WTC11 (cell line): ENCODE results near the gene ANTXRL. TPM values are rescaled to one million over a fixed set of nuclear protein-coding genes. Genes with fewer than 3 reads are reported as not detected.

ENCODE experiments used
- ATAC-seq: fragments of 200-7000 bp; cut with Tn5 transposase; 2 replicates; pipeline ENCODE4 v1.10.0; 2021; ENCODE audit warnings: mild to moderate bottlenecking, moderate library complexity
- CTCF ChIA-PET: fragments of 300-600 bp; sonication (Branson Sonifier 250); formaldehyde crosslinking; loops from one replicate; lab custom pipeline; 2021; ENCODE audit warnings: antibody characterized with exemption; lab: Charles Lee
- POLR2A ChIA-PET: fragments of 350-600 bp; sonication (Branson Sonifier 250); formaldehyde crosslinking; loops from one replicate; lab custom pipeline; 2021; ENCODE audit warnings: antibody characterized with exemption; lab: Charles Lee
- DNase-seq: peaks from one replicate; pipeline ENCODE4 v3.0.0; 2021; ENCODE audit warnings: low spot score
- H3K27ac Mint-ChIP-seq: 2 replicates; pipeline ENCODE4 v1.8.0; 2021; ENCODE audit warnings: mixed read lengths
- H3K27me3 Mint-ChIP-seq: 2 replicates; pipeline ENCODE4 v1.8.0; 2021; ENCODE audit warnings: low read depth, mild to moderate bottlenecking, moderate library complexity, mixed read lengths
- H3K36me3 Mint-ChIP-seq: 2 replicates; pipeline ENCODE4 v1.8.0; 2021; ENCODE audit warnings: mixed read lengths
- H3K4me1 Mint-ChIP-seq: 2 replicates; pipeline ENCODE4 v1.8.0; 2022; ENCODE audit warnings: mixed read lengths
- H3K4me3 Mint-ChIP-seq: 2 replicates; pipeline ENCODE4 v1.8.0; 2021; ENCODE audit warnings: mild to moderate bottlenecking, moderate library complexity, mixed read lengths
- H3K9me3 Mint-ChIP-seq: 2 replicates; pipeline ENCODE4 v1.8.0; 2021; ENCODE audit warnings: mixed read lengths
- CBFB ChIP-seq: sonication (generic); formaldehyde crosslinking; IDR thresholded peaks from 2 replicates; pipeline ENCODE4 v1.8.1; 2022; ENCODE audit warnings: mild to moderate bottlenecking, low read depth, missing genetic modification reagents
- JAZF1 ChIP-seq: fragments of 250-450 bp; sonication (Bioruptor Pico); IDR thresholded peaks from 2 replicates; pipeline ENCODE4 v1.9.0; 2021; ENCODE audit warnings: moderate library complexity, mild to moderate bottlenecking, inconsistent platforms
- JUN ChIP-seq: sonication (generic); formaldehyde crosslinking; IDR thresholded peaks from 2 replicates; pipeline ENCODE4 v1.8.0; 2023; ENCODE audit warnings: mild to moderate bottlenecking, missing genetic modification reagents
- KAT7 ChIP-seq: sonication (generic); formaldehyde crosslinking; IDR thresholded peaks from 2 replicates; pipeline ENCODE4 v1.8.1; 2023; ENCODE audit warnings: missing genetic modification reagents, mild to moderate bottlenecking, borderline replicate concordance
- NFE2L1 ChIP-seq: sonication (generic); formaldehyde crosslinking; IDR thresholded peaks from 2 replicates; pipeline ENCODE4 v1.8.1; 2023; ENCODE audit warnings: missing genetic modification reagents
- NR1H2 ChIP-seq: sonication (generic); formaldehyde crosslinking; IDR thresholded peaks from 2 replicates; pipeline ENCODE4 v1.9.0; 2021; ENCODE audit warnings: mild to moderate bottlenecking, moderate library complexity, missing genetic modification reagents
- TCF7 ChIP-seq: sonication (generic); formaldehyde crosslinking; IDR thresholded peaks from 2 replicates; pipeline ENCODE4 v1.8.0; 2022; ENCODE audit warnings: mild to moderate bottlenecking, low read depth, missing genetic modification reagents, moderate library complexity
- TP53 ChIP-seq: sonication (generic); formaldehyde crosslinking; IDR thresholded peaks from 2 replicates; pipeline ENCODE4 v1.8.1; 2023; ENCODE audit warnings: mild to moderate bottlenecking, missing genetic modification reagents
- ZBTB21 ChIP-seq: sonication (generic); formaldehyde crosslinking; IDR thresholded peaks from 2 replicates; pipeline ENCODE4 v1.8.1; 2023; ENCODE audit warnings: mild to moderate bottlenecking, missing genetic modification reagents, borderline replicate concordance
- ZNF219 ChIP-seq: sonication (generic); formaldehyde crosslinking; IDR thresholded peaks from 2 replicates; pipeline ENCODE4 v1.8.0; 2023; ENCODE audit warnings: missing genetic modification reagents, mild to moderate bottlenecking, borderline replicate concordance
- ZNF232 ChIP-seq: sonication (generic); formaldehyde crosslinking; IDR thresholded peaks from 2 replicates; pipeline ENCODE4 v1.8.0; 2022; ENCODE audit warnings: mild to moderate bottlenecking, missing genetic modification reagents
- ZNF416 ChIP-seq: fragments of 250-450 bp; sonication (Bioruptor Pico); IDR thresholded peaks from 2 replicates; pipeline ENCODE4 v1.9.0; 2021; ENCODE audit warnings: mild to moderate bottlenecking, inconsistent platforms
- total RNA-seq: library from RNA; stranded (reverse); gene quantifications from 3 replicates; pipeline ENCODE4 v1.2.3, GENCODE V29; 2021
- TF ChIP-seq, protein P1 (sequence below): sonication (generic); formaldehyde crosslinking; IDR thresholded peaks from 2 replicates; pipeline ENCODE4 v1.8.1; 2022; ENCODE audit warnings: mild to moderate bottlenecking, missing genetic modification reagents, moderate library complexity, borderline replicate concordance
- TF ChIP-seq, protein P2 (sequence below): fragments of 250-450 bp; sonication (Bioruptor Pico); IDR thresholded peaks from 2 replicates; pipeline ENCODE4 v1.9.0; 2021; ENCODE audit warnings: moderate library complexity, mild to moderate bottlenecking, inconsistent platforms, borderline replicate concordance
- TF ChIP-seq, protein P3 (sequence below): sonication (generic); formaldehyde crosslinking; IDR thresholded peaks from 2 replicates; pipeline ENCODE4 v1.8.0; 2023; ENCODE audit warnings: missing genetic modification reagents, mild to moderate bottlenecking, borderline replicate concordance
- TF ChIP-seq, protein P4 (sequence below): sonication (generic); formaldehyde crosslinking; IDR thresholded peaks from 2 replicates; pipeline ENCODE4 v1.8.0; 2022; ENCODE audit warnings: mild to moderate bottlenecking, missing genetic modification reagents
- TF ChIP-seq, protein P5 (sequence below): sonication (generic); formaldehyde crosslinking; conservative IDR thresholded peaks from 2 replicates; pipeline ENCODE4 v1.8.1; 2023; ENCODE audit warnings: mild to moderate bottlenecking, low read depth, missing genetic modification reagents, moderate library complexity
- TF ChIP-seq, protein P6 (sequence below): sonication (generic); formaldehyde crosslinking; IDR thresholded peaks from 2 replicates; pipeline ENCODE4 v1.8.0; 2022; ENCODE audit warnings: missing genetic modification reagents

ANTXRL gene
- total RNA-seq, 1 experiment from 2014 or later = not detected

DNA sequence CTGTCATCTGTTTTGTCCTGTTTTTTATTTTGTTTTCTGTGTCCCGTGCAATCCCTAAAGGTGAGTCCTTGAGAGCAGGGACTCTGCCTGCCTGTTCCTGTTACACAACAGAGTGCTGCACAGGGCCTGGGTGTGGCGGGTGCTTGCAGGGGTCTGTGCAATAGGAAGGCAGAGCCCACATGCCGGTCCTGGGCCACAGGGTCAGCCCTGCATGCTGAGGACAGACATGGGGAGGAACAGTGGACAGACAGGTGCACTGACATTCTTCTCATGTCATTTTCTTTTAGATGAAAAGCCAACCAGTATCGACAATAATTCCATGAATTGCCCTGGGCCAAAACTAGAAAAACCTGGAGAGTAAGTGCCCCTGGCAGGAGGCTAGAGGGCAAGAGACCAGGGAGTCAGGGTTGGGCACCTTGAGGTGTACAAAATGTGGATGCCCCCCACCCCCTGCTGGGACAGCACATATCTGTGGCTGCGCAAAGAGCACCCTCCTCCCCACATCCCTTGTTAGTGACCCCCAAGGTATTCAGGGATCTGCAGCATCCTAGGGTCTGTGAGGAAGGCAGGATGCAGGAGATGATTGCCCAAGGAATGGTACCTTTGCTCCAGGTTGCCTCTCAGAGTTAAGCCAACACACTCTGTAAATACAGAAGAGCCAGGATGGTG is 19.9 kb downstream of the ANTXRL start:
- no peak for ATAC-seq
- no peak for DNase-seq
- H3K27ac Mint-ChIP-seq = no peak overlapping the region
- no peak overlapping the region for H3K4me3 Mint-ChIP-seq
- ChIA-PET CTCF (no interaction called here), POLR2A (no interaction called here)
- H3K36me3 Mint-ChIP-seq = no peaks in the 10 kb centered on the region
- H3K4me1 Mint-ChIP-seq = no peaks in the 10 kb centered on the region
- H3K9me3 Mint-ChIP-seq = no peaks in the 10 kb centered on the region
- no peak for TF ChIP-seq JAZF1 (CRISPR knock-in tag)
- TF ChIP-seq, protein P1, sequence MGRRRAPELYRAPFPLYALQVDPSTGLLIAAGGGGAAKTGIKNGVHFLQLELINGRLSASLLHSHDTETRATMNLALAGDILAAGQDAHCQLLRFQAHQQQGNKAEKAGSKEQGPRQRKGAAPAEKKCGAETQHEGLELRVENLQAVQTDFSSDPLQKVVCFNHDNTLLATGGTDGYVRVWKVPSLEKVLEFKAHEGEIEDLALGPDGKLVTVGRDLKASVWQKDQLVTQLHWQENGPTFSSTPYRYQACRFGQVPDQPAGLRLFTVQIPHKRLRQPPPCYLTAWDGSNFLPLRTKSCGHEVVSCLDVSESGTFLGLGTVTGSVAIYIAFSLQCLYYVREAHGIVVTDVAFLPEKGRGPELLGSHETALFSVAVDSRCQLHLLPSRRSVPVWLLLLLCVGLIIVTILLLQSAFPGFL (CRISPR knock-in tag) = no peak
- no peaks in the 10 kb centered on the region for H3K27me3 Mint-ChIP-seq

DNA sequence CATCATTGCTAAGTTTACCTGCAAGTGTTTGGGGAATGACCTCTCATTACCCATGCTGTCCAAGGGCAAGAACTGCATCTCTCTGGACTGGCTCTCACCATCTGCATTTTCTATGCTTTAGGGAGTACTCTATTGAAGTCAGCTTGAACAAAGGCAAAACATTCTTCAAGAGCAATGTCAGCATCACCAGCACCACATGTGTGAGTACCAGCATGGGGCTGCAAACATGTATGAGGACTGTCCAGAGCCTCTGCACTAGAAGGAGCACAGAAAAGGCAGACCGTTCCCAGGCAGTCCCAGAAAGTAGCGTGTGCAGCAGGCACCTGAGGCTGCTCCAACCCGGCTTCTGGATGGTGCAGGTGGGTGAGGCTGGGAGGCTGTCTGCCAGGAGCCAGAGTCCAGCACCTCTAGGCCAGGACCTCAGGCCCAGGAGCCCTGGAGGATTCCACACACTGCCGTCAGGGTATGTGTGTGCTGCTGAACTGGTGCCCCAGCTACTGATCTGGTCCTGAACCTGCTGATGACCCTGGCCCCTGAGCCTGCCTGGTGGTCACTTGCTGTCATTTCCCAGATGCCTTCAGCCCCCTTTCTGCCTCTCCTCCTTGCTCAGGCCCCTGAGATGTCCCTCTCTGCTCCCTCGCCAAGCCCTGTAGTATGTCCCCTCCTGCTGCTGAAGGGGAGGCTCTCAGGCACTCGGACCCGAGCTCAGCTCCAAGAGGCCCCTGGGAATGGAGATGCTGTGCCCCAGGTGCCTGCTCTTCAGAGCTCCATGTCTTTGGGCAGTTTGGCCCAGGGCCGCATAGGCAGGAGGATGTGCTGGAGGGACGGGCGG is 20.7 kb downstream of the ANTXRL start:
- H3K27me3 Mint-ChIP-seq = no peaks in the 10 kb centered on the region
- no peak for DNase-seq
- no peaks in the 10 kb centered on the region for H3K9me3 Mint-ChIP-seq
- ChIA-PET CTCF (no interaction called here), POLR2A (no interaction called here)
- H3K4me3 Mint-ChIP-seq = no peak overlapping the region
- H3K36me3 Mint-ChIP-seq = no peaks in the 10 kb centered on the region
- no peaks in the 10 kb centered on the region for H3K4me1 Mint-ChIP-seq
- H3K27ac Mint-ChIP-seq = no peak overlapping the region
- no peak for ATAC-seq
- TF ChIP-seq, protein P2, sequence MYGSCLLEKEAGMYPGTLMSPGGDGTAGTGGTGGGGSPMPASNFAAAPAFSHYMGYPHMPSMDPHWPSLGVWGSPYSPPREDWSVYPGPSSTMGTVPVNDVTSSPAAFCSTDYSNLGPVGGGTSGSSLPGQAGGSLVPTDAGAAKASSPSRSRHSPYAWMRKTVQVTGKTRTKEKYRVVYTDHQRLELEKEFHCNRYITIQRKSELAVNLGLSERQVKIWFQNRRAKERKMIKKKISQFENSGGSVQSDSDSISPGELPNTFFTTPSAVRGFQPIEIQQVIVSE (CRISPR knock-in tag) = no peak
- TF ChIP-seq, protein P3, sequence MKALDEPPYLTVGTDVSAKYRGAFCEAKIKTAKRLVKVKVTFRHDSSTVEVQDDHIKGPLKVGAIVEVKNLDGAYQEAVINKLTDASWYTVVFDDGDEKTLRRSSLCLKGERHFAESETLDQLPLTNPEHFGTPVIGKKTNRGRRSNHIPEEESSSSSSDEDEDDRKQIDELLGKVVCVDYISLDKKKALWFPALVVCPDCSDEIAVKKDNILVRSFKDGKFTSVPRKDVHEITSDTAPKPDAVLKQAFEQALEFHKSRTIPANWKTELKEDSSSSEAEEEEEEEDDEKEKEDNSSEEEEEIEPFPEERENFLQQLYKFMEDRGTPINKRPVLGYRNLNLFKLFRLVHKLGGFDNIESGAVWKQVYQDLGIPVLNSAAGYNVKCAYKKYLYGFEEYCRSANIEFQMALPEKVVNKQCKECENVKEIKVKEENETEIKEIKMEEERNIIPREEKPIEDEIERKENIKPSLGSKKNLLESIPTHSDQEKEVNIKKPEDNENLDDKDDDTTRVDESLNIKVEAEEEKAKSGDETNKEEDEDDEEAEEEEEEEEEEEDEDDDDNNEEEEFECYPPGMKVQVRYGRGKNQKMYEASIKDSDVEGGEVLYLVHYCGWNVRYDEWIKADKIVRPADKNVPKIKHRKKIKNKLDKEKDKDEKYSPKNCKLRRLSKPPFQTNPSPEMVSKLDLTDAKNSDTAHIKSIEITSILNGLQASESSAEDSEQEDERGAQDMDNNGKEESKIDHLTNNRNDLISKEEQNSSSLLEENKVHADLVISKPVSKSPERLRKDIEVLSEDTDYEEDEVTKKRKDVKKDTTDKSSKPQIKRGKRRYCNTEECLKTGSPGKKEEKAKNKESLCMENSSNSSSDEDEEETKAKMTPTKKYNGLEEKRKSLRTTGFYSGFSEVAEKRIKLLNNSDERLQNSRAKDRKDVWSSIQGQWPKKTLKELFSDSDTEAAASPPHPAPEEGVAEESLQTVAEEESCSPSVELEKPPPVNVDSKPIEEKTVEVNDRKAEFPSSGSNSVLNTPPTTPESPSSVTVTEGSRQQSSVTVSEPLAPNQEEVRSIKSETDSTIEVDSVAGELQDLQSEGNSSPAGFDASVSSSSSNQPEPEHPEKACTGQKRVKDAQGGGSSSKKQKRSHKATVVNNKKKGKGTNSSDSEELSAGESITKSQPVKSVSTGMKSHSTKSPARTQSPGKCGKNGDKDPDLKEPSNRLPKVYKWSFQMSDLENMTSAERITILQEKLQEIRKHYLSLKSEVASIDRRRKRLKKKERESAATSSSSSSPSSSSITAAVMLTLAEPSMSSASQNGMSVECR = no peak
- no peak for TF ChIP-seq ZNF416 (CRISPR knock-in tag)
- no peak for TF ChIP-seq NFE2L1
- no peak for TF ChIP-seq ZNF232 (CRISPR knock-in tag)
- no peak for TF ChIP-seq TP53 (CRISPR knock-in tag)
- no peak for TF ChIP-seq NR1H2 (CRISPR knock-in tag)
- TF ChIP-seq ZBTB21 = no peak
- TF ChIP-seq, protein P4, sequence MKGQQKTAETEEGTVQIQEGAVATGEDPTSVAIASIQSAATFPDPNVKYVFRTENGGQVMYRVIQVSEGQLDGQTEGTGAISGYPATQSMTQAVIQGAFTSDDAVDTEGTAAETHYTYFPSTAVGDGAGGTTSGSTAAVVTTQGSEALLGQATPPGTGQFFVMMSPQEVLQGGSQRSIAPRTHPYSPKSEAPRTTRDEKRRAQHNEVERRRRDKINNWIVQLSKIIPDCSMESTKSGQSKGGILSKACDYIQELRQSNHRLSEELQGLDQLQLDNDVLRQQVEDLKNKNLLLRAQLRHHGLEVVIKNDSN = no peak
- TF ChIP-seq KAT7 (CRISPR knock-in tag) = no peak
- no peak for TF ChIP-seq CBFB
- TF ChIP-seq JUN (CRISPR knock-in tag) = no peak
- TF ChIP-seq, protein P5, sequence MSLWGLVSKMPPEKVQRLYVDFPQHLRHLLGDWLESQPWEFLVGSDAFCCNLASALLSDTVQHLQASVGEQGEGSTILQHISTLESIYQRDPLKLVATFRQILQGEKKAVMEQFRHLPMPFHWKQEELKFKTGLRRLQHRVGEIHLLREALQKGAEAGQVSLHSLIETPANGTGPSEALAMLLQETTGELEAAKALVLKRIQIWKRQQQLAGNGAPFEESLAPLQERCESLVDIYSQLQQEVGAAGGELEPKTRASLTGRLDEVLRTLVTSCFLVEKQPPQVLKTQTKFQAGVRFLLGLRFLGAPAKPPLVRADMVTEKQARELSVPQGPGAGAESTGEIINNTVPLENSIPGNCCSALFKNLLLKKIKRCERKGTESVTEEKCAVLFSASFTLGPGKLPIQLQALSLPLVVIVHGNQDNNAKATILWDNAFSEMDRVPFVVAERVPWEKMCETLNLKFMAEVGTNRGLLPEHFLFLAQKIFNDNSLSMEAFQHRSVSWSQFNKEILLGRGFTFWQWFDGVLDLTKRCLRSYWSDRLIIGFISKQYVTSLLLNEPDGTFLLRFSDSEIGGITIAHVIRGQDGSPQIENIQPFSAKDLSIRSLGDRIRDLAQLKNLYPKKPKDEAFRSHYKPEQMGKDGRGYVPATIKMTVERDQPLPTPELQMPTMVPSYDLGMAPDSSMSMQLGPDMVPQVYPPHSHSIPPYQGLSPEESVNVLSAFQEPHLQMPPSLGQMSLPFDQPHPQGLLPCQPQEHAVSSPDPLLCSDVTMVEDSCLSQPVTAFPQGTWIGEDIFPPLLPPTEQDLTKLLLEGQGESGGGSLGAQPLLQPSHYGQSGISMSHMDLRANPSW (CRISPR knock-in tag) = no peak
- TF ChIP-seq, protein P6, sequence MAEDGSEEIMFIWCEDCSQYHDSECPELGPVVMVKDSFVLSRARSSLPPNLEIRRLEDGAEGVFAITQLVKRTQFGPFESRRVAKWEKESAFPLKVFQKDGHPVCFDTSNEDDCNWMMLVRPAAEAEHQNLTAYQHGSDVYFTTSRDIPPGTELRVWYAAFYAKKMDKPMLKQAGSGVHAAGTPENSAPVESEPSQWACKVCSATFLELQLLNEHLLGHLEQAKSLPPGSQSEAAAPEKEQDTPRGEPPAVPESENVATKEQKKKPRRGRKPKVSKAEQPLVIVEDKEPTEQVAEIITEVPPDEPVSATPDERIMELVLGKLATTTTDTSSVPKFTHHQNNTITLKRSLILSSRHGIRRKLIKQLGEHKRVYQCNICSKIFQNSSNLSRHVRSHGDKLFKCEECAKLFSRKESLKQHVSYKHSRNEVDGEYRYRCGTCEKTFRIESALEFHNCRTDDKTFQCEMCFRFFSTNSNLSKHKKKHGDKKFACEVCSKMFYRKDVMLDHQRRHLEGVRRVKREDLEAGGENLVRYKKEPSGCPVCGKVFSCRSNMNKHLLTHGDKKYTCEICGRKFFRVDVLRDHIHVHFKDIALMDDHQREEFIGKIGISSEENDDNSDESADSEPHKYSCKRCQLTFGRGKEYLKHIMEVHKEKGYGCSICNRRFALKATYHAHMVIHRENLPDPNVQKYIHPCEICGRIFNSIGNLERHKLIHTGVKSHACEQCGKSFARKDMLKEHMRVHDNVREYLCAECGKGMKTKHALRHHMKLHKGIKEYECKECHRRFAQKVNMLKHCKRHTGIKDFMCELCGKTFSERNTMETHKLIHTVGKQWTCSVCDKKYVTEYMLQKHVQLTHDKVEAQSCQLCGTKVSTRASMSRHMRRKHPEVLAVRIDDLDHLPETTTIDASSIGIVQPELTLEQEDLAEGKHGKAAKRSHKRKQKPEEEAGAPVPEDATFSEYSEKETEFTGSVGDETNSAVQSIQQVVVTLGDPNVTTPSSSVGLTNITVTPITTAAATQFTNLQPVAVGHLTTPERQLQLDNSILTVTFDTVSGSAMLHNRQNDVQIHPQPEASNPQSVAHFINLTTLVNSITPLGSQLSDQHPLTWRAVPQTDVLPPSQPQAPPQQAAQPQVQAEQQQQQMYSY (CRISPR knock-in tag) = no peak
- TF ChIP-seq, protein P1 (CRISPR knock-in tag) = no peak
- TF ChIP-seq TCF7 = no peak
- TF ChIP-seq ZNF219 = no peak
